H1 (cell line): Measurements from ENCODE around the gene HSD17B2. TPM values are rescaled to one million over a fixed set of nuclear protein-coding genes. Genes with fewer than 3 reads are reported as not detected.

Experiments used
- CTCF ChIA-PET: fragments of 300-600 bp; sonication (Branson Sonifier 250); formaldehyde crosslinking; loops from one replicate; lab custom pipeline; 2021; ENCODE audit not compliant: partially characterized antibody; lab: Charles Lee
- POLR2A ChIA-PET: fragments of 300-600 bp; sonication (Branson Sonifier 250); formaldehyde crosslinking; loops from one replicate; lab custom pipeline; 2021; ENCODE audit warnings: inconsistent platforms; ENCODE audit not compliant: partially characterized antibody; lab: Charles Lee
- DNase-seq, 2 experiments: peaks; one replicate each; pipeline versions ENCODE4 v3.0.0 to v3.0.0-alpha.2; 2010 to 2022; ENCODE audit warnings: low spot score in 2 of 2, low read depth in 1 of 2, mixed read lengths in 1 of 2
- FAIRE-seq: peaks from 2 replicates; lab custom pipeline; 2011; peaks lifted over from hg19 to GRCh38; lab: Jason Lieb, UNC
- H2AFZ ChIP-seq: 2 replicates; pipeline ENCODE4 v1.8.1; 2012; ENCODE audit warnings: low read length, inconsistent platforms
- H2AK5ac ChIP-seq: 2 replicates; pipeline ENCODE4 v1.6.1; 2013; ENCODE audit warnings: low read depth, low read length
- H2BK120ac ChIP-seq: replicated peaks from 2 replicates; pipeline ENCODE3; 2013; ENCODE audit warnings: low read depth, low read length, inconsistent platforms
- H2BK12ac ChIP-seq: 2 replicates; pipeline ENCODE4 v1.6.1; 2013; ENCODE audit warnings: low read depth, low read length
- H2BK15ac ChIP-seq: 2 replicates; pipeline ENCODE4 v1.6.1; 2013; ENCODE audit warnings: low read length
- H2BK20ac ChIP-seq: 2 replicates; pipeline ENCODE4 v1.6.1; 2013; ENCODE audit warnings: low read length
- H2BK5ac ChIP-seq: 2 replicates; pipeline ENCODE4 v1.6.1; 2013; ENCODE audit warnings: low read depth, low read length
- H3K14ac ChIP-seq: 2 replicates; pipeline ENCODE4 v1.6.1; 2013; ENCODE audit warnings: inconsistent platforms; ENCODE audit not compliant: insufficient read length
- H3K18ac ChIP-seq: 2 replicates; pipeline ENCODE4 v1.6.1; 2013; ENCODE audit warnings: low read length; ENCODE audit errors: extremely low read depth
- H3K23ac ChIP-seq: 2 replicates; pipeline ENCODE4 v1.6.1; 2013; ENCODE audit warnings: inconsistent platforms; ENCODE audit not compliant: insufficient read length
- H3K23me2 ChIP-seq: 2 replicates; pipeline ENCODE4 v1.6.1; 2013; ENCODE audit warnings: low read depth, low read length
- H3K27ac ChIP-seq: 2 replicates; pipeline ENCODE4 v1.6.1; 2011; ENCODE audit warnings: low read depth, low read length, inconsistent platforms
- H3K27me3 ChIP-seq, 4 experiments: replicated peaks in 1 of 4; 1 replicate in 1 of 4; 2 replicates in 3 of 4; pipeline versions ENCODE4 v1.6.1 to v1.8.1; 2011 to 2013; ENCODE audit warnings: low read length in 3 of 4, mild to moderate bottlenecking in 3 of 4, inconsistent platforms in 2 of 4, mixed read lengths in 2 of 4, moderate library complexity in 1 of 4; ENCODE audit not compliant: control insufficient read depth in 3 of 4, insufficient read depth in 3 of 4; ENCODE audit errors: extremely low read depth in 1 of 4
- H3K36me3 ChIP-seq, 4 experiments: 2 replicates each; pipeline versions ENCODE4 v1.6.1 to v1.8.1; 2011 to 2013; ENCODE audit warnings: mild to moderate bottlenecking in 4 of 4, low read length in 3 of 4, moderate library complexity in 2 of 4, control low read depth in 1 of 4, inconsistent platforms in 1 of 4; ENCODE audit not compliant: insufficient read depth in 4 of 4, control insufficient read depth in 2 of 4
- H3K4ac ChIP-seq: replicated peaks from 2 replicates; pipeline ENCODE3; 2013; ENCODE audit warnings: low read length, low read depth, mixed read lengths, inconsistent platforms; ENCODE audit not compliant: insufficient read length
- H3K4me1 ChIP-seq, 4 experiments: replicated peaks in 1 of 4; 1 replicate in 1 of 4; 2 replicates in 3 of 4; pipeline versions ENCODE4 v1.6.1 to v1.8.1; 2011 to 2013; ENCODE audit warnings: low read length in 3 of 4, inconsistent platforms in 2 of 4, mixed read lengths in 1 of 4; ENCODE audit not compliant: insufficient read depth in 4 of 4, control insufficient read depth in 3 of 4
- H3K4me2 ChIP-seq, 2 experiments: 2 replicates each; pipeline versions ENCODE4 v1.6.1 to v1.8.1; 2011 to 2013; ENCODE audit warnings: low read depth in 2 of 2, low read length in 2 of 2, control low read depth in 1 of 2, inconsistent platforms in 1 of 2, mild to moderate bottlenecking in 1 of 2; ENCODE audit not compliant: insufficient read depth in 1 of 2
- H3K4me3 ChIP-seq, 4 experiments: fragments of 200-600, 300-600 bp in 1 of 4; sonication (generic), shearing (Covaris generic), sonication (Bioruptor Twin) in 1 of 4; 2 replicates each; pipeline versions ENCODE4 v1.5.1 to v1.8.1; 2011 to 2016; ENCODE audit warnings: low read length in 4 of 4, low read depth in 3 of 4, control low read depth in 2 of 4, inconsistent platforms in 2 of 4, mild to moderate bottlenecking in 2 of 4, mixed read lengths in 1 of 4, moderate library complexity in 1 of 4; ENCODE audit not compliant: insufficient read depth in 2 of 4; ENCODE audit errors: extremely low read depth in 1 of 4
- H3K56ac ChIP-seq: replicated peaks from 2 replicates; pipeline ENCODE3; 2013; ENCODE audit warnings: low read depth, mild to moderate bottlenecking, mixed read lengths, low read length, inconsistent platforms; ENCODE audit not compliant: insufficient read length
- H3K79me1 ChIP-seq: 2 replicates; pipeline ENCODE4 v1.6.1; 2013; ENCODE audit warnings: low read depth, low read length, control low read depth
- H3K79me2 ChIP-seq, 2 experiments: 2 replicates each; pipeline versions ENCODE4 v1.6.1 to v1.8.1; 2012 to 2013; ENCODE audit warnings: low read length in 2 of 2, mild to moderate bottlenecking in 2 of 2, inconsistent platforms in 1 of 2; ENCODE audit not compliant: insufficient read depth in 2 of 2, control insufficient read depth in 1 of 2
- H3K9ac ChIP-seq, 4 experiments: replicated peaks in 1 of 4; 1 replicate in 1 of 4; 2 replicates in 3 of 4; pipeline versions ENCODE4 v1.6.1 to v1.8.1; 2011 to 2013; ENCODE audit warnings: low read depth in 3 of 4, low read length in 3 of 4, control low read depth in 2 of 4, mild to moderate bottlenecking in 2 of 4, moderate library complexity in 2 of 4, inconsistent platforms in 1 of 4; ENCODE audit errors: extremely low read depth in 1 of 4
- H3K9me3 ChIP-seq, 2 experiments: 2 replicates each; pipeline versions ENCODE4 v1.6.1 to v1.8.1; 2012 to 2013; ENCODE audit warnings: mild to moderate bottlenecking in 2 of 2, moderate library complexity in 2 of 2, control low read depth in 1 of 2, inconsistent platforms in 1 of 2, low read depth in 1 of 2, low read length in 1 of 2, mixed read lengths in 1 of 2; ENCODE audit not compliant: insufficient read depth in 2 of 2
- H4K20me1 ChIP-seq, 2 experiments: replicated peaks in 1 of 2; 2 replicates each; pipeline versions ENCODE3 to v1.8.1; 2011 to 2013; ENCODE audit warnings: inconsistent platforms in 2 of 2, low read length in 2 of 2, mild to moderate bottlenecking in 1 of 2; ENCODE audit not compliant: insufficient read depth in 2 of 2, control insufficient read depth in 1 of 2
- H4K5ac ChIP-seq: 2 replicates; pipeline ENCODE4 v1.6.1; 2013; ENCODE audit warnings: low read length, low read depth, mixed read lengths, inconsistent platforms; ENCODE audit not compliant: insufficient read length
- H4K8ac ChIP-seq: 2 replicates; pipeline ENCODE4 v1.8.0; 2013; ENCODE audit warnings: mild to moderate bottlenecking, moderate library complexity, low read length, inconsistent platforms; ENCODE audit not compliant: insufficient read depth; ENCODE audit errors: extremely low read depth
- H4K91ac ChIP-seq: replicated peaks from 2 replicates; pipeline ENCODE3; 2013; ENCODE audit warnings: low read length, mixed read lengths, inconsistent platforms; ENCODE audit not compliant: insufficient read length
- CREB1 ChIP-seq: IDR thresholded peaks from 2 replicates; pipeline ENCODE4 v1.6.1; 2012; ENCODE audit warnings: inconsistent platforms
- PHF8 ChIP-seq: fragments of 200-600 bp; sonication (generic); conservative IDR thresholded peaks from 2 replicates; pipeline ENCODE4 v1.7.1; 2012; ENCODE audit warnings: low read depth, mild to moderate bottlenecking, inconsistent platforms, low read length, moderate library complexity
- WGBS, 2 experiments: shearing (Covaris generic) in 1 of 2; methylation state at CpG; one replicate each; pipeline versions ENCODE4 v1.1.6 to v1.1.7; 2013 to 2015; ENCODE audit warnings: low lambda C conversion rate in 2 of 2, mixed read lengths in 2 of 2, inconsistent platforms in 1 of 2, low coverage in 1 of 2, missing lambda C conversion rate in 1 of 2; ENCODE audit not compliant: insufficient replicate concordance in 2 of 2, insufficient coverage in 1 of 2, insufficient read length in 1 of 2; ENCODE audit errors: extremely low coverage in 1 of 2, missing lambda C conversion rate in 1 of 2; 5-methylcytosine and 5-hydroxymethylcytosine counted together
- polyA plus RNA-seq, 7 experiments: library from polyadenylated mRNA; depleted of rRNA in 3 of 7; stranded (reverse) in 5 of 7; unstranded in 2 of 7; fragments of >200 nt in 5 of 7; fragments of 200-250 nt in 2 of 7; gene quantifications; 1 replicate in 5 of 7; 2 replicates in 1 of 7; 4 replicates in 1 of 7; pipeline versions ENCODE4 v1.2.1 to v1.2.3, GENCODE V29; 2011 to 2013; ENCODE audit warnings: missing spikeins in 2 of 7, mixed read lengths in 2 of 7
- total RNA-seq: library from RNA; stranded (reverse); fragmentation: NEBNext Ultra II Directional; extraction: Animal tissue kit (Norgen Biotek cat#: 25700); gene quantifications from 2 replicates; pipeline ENCODE4 v1.2.1, GENCODE V29; 2021

HSD17B2 gene
- total and polyA plus RNA-seq, 2 of the 8 experiments (the other 6 are each of a cell fraction or from before 2014, with no cell fraction given), result not detected

GRCh38 chr16:82108774-82109173 is 73.7 kb downstream of the HSD17B2 start:
- Histone ChIP-seq H4K5ac (no peak overlapping the region), H3K4me2 (no peak overlapping the region), H3K36me3 (no peaks in the 10 kb centered on the region), H2BK5ac (no peak overlapping the region), H3K79me1 (no peaks in the 10 kb centered on the region), H2BK12ac (no peak overlapping the region), H2BK20ac (no peak overlapping the region), H3K9me3 (no peaks in the 10 kb centered on the region), H2AFZ (no peak overlapping the region), H3K79me2 (no peaks in the 10 kb centered on the region), H4K91ac (no peak overlapping the region), H3K9ac (no peak overlapping the region), H2BK15ac (no peak overlapping the region), H4K20me1 (no peaks in the 10 kb centered on the region), H3K14ac (no peak overlapping the region), H3K4ac (no peak overlapping the region), H3K23ac (no peak overlapping the region), H3K23me2 (no peaks in the 10 kb centered on the region), H3K4me1 (no peaks in the 10 kb centered on the region), H3K27ac (no peak overlapping the region), H2AK5ac (no peak overlapping the region), H2BK120ac (no peak overlapping the region), H3K4me3 (no peak overlapping the region), H3K18ac (no peak overlapping the region), H3K27me3 (no peaks in the 10 kb centered on the region), H3K56ac (no peak overlapping the region), H4K8ac (no peak overlapping the region)
- POLR2A ChIA-PET, result no interaction called here
- CTCF ChIA-PET, result no interaction called here
- WGBS, 2 experiments, result 89% methylated on average over 6 of the region's 6 CpGs; no CpG with 5 or more reads in 1 of the 2 experiments
- FAIRE-seq, result no peak
- DNase-seq, result no peak
- no peak for TF ChIP-seq PHF8
- TF ChIP-seq CREB1, result no peak
